Stimulated activated memory B cell treated with anti-CD40 and anti-IgM and Interleukin-4, amounts not matched to agents 10 μg/mL and 1 μg/mL and 100 μg/mL, for 72 hours (primary cell): ENCODE data around the gene ZBTB16.

Source experiments
- ATAC-seq: fragments of 150-1000 bp; cut with Tn5 transposase; 2 replicates; pipeline ENCODE4 v1.10.0; 2021
- H3K27ac Mint-ChIP-seq: one replicate; pipeline ENCODE4 v1.8.0; 2022; ENCODE audit warnings: mild to moderate bottlenecking, mixed read lengths
- H3K27me3 Mint-ChIP-seq: one replicate; pipeline ENCODE4 v1.8.0; 2022; ENCODE audit warnings: mixed read lengths
- H3K36me3 Mint-ChIP-seq: one replicate; pipeline ENCODE4 v1.8.0; 2022; ENCODE audit warnings: mixed read lengths
- H3K4me1 Mint-ChIP-seq: one replicate; pipeline ENCODE4 v1.8.0; 2022; ENCODE audit warnings: mixed read lengths
- H3K4me3 Mint-ChIP-seq: one replicate; pipeline ENCODE4 v1.8.0; 2022; ENCODE audit warnings: mild to moderate bottlenecking, moderate library complexity, mixed read lengths
- H3K9me3 Mint-ChIP-seq: one replicate; pipeline ENCODE4 v1.8.0; 2022; ENCODE audit warnings: mixed read lengths

Gene ZBTB16

DNA sequence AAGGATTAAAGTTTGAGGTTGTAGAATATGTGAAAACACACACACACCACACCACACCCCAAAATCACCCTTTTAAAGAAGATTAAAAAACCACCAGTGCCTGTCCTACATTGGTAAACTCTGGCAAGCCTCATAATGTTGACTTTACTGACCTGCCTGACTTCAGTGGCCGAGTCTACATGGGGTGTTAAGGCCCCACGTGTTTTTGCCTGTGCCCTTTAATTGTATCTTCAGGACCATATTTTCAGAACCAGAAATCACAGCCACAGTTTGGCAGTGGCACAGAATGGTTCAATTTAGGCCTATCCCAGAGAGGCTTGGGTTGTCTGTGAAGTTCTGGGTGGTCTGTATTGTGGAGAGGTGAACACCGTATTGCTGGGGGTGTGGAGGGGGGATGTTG lies 33.4 kb downstream of the ZBTB16 start:
- no peak for ATAC-seq
- H3K27ac Mint-ChIP-seq, result no peak overlapping the region
- H3K4me3 Mint-ChIP-seq, result no peak overlapping the region
- no peaks in the 10 kb centered on the region for H3K4me1 Mint-ChIP-seq
- no peaks in the 10 kb centered on the region for H3K36me3 Mint-ChIP-seq
- H3K27me3 Mint-ChIP-seq, result peaks cover 21% of the 10 kb centered on the region
- no peaks in the 10 kb centered on the region for H3K9me3 Mint-ChIP-seq

DNA sequence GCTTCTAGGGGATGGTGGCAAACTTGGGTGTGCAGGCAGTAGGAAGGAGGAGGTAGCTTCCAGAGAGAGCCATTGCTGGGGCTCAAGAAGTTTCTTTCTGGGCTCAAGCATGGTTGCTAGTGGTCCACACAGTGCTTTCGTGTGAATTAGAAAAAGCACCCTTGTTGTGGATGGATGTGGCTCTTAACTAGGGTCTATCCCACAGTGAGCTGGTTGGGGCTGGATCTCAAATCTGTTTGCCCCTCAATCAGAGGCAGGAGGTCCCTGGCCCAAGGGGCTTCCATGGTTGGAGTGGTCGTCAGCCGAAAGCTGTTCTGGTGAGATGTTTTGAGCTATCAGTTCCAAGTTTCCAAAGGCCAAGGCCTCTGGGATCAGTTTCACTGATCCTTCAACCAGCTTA lies 35.0 kb downstream of the ZBTB16 start:
- no peak for ATAC-seq
- H3K36me3 Mint-ChIP-seq, result no peaks in the 10 kb centered on the region

DNA sequence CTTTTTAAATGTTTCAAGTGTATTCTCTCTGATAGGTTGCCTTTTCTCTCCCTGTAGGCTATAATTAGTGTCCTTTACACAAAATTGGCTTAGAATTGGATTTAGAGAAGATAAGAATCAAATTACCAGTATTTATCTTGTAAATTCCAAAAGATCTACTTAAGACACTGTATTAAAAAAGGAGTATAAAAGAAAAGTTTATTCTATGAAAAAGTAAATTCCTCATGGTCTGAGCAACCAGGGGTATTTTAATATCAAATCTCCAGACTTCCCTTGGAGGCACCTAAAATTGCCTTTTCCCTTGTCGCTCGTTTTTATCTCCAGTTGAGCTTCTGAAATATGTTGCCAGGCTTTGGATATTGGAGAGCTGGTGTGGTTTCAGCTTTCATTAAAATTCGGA lies 36.4 kb downstream of the ZBTB16 start:
- Mint-ChIP-seq H3K4me1 (no peaks in the 10 kb centered on the region), H3K27ac (no peak overlapping the region), H3K4me3 (no peak overlapping the region), H3K27me3 (peaks cover 21% of the 10 kb centered on the region), H3K36me3 (no peaks in the 10 kb centered on the region), H3K9me3 (no peaks in the 10 kb centered on the region)
- ATAC-seq, result no peak

More for the DNA sequence above, 35.0 kb downstream of the ZBTB16 start:
- H3K9me3 Mint-ChIP-seq, result no peaks in the 10 kb centered on the region
- H3K27me3 Mint-ChIP-seq, result peaks cover 21% of the 10 kb centered on the region
- no peak overlapping the region for H3K4me3 Mint-ChIP-seq
- no peak overlapping the region for H3K27ac Mint-ChIP-seq
- no peaks in the 10 kb centered on the region for H3K4me1 Mint-ChIP-seq

DNA sequence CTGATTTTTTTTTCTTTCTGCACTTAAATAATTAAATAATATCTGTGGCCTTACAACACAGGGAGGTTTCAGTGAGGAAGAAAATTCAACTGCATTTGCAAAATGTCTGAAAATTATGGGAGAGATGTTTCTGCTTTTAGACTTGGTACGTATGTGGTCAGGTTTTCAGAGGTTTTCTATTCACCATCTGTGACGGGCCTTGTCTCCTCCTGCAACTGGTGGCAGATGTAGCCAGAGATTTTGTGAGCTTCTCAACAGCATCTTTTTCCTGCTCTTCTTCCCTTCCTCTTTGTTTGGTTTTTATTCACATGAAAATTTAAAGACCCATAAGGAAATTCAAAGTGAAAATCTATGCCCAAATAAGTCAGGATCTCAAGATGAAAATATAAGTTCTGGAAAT lies 38.3 kb downstream of the ZBTB16 start:
- Mint-ChIP-seq H3K9me3 (no peaks in the 10 kb centered on the region), H3K27me3 (peaks cover 5% of the 10 kb centered on the region), H3K27ac (no peak overlapping the region), H3K4me1 (no peaks in the 10 kb centered on the region), H3K4me3 (no peak overlapping the region), H3K36me3 (no peaks in the 10 kb centered on the region)
- no peak for ATAC-seq

DNA sequence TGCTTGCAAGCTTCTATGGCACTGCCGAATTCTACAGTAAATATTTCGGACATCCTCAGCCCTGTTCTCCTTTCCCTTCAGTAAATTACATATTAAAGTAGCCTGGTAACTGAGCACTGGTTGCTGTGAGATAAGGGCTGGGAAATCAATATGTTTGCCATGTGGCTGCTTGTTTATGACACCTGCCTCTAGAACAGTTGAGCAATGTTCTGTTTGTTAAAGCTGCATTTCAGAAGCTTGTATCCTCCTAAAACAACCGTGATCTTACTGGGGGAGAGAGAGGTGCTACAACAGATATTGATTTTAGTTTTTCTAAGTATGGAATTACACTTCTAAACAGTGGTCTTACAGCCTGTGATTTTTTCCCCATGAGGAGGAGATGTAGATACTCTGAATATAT lies 39.4 kb downstream of the ZBTB16 start:
- no peak for ATAC-seq
- no peaks in the 10 kb centered on the region for H3K27me3 Mint-ChIP-seq
- H3K9me3 Mint-ChIP-seq, result no peaks in the 10 kb centered on the region
- H3K4me3 Mint-ChIP-seq, result no peak overlapping the region
- H3K36me3 Mint-ChIP-seq, result no peaks in the 10 kb centered on the region
- H3K27ac Mint-ChIP-seq, result no peak overlapping the region
- H3K4me1 Mint-ChIP-seq, result no peaks in the 10 kb centered on the region

DNA sequence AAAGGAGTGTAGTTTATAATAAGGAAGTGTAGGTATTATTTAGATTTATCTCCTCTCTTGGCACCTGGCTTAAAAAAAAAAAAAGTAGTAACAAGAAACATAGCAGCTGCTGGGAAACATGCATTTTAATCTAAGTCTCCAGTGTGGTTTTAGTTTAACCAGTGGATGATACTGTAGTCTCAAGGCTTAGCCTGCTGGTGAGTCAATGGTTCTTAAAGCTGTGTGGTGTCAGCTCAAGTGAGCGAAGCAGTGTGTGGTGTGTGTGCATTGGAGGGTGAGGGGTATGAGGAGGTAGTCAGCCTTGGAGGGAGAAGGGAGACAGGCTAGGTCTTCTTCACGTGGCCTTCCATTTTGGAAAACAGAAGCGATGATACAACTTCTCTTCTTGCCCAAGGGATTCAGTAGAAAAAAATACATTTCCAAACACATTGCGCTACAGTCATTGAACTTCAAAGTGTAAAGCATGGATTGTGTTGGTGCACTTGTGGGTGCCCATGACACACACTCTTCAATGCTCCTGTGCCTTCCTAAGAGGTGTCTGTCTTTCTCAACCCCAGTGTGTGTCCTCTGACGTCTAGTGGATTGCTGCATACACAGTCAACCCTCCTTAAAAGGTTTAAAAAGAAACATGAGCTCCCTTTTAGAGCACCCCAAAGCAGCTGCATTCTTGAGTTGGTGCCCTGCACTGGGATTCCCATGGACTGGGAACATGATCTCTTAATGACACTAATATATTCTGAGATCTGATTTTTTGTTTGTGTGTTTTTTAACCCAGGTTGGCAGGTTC lies 40.1 kb downstream of the ZBTB16 start:
- Mint-ChIP-seq H3K36me3 (no peaks in the 10 kb centered on the region), H3K9me3 (no peaks in the 10 kb centered on the region), H3K27ac (no peak overlapping the region), H3K4me1 (no peaks in the 10 kb centered on the region), H3K27me3 (no peaks in the 10 kb centered on the region), H3K4me3 (no peak overlapping the region)
- no peak for ATAC-seq

DNA sequence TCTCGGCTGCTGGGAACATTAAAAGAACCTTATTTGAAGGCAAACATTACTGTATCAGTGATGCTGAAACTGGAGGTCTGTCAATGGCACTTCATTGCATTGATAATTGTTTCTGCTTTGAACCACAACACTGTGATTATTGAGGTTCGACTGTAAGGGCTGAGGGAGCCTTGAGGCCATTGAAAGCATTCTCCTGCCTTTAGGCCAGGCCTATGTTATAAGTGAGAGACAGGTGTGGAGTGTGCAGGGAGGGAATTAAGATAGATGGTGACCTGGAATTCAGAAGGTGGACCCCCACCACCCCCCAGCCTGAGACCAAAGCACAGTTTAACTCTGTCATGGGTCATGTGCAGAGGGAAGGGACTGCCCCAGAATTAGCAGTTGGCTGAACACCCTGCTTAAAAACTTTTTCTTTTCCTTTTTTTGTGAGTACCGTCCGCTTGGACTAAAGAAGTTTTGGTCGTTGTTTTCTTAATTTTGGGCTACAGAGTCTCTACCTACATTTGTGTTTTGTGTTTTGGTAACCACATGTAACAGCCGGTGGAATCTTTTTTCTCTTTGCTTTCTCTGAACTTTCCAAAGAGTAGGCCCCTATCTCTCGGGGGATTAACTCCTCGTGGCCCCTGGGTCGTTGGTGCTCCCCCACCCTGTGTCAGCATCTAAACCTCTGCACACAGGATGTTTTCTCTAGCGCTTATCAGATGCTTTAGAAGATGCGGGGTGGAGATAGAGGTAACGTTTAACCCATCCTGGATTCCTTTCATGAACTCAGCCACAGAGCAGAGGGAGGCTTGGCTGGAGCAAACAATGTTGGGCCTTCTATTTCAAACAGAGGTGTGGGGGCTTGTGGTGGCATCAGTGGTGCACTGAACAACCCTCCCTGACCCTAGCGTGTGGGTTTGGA lies 43.7 kb downstream of the ZBTB16 start:
- H3K4me1 Mint-ChIP-seq, result no peaks in the 10 kb centered on the region
- no peaks in the 10 kb centered on the region for H3K36me3 Mint-ChIP-seq
- H3K4me3 Mint-ChIP-seq, result no peak overlapping the region
- no peak overlapping the region for H3K27ac Mint-ChIP-seq
- ATAC-seq, result no peak
- no peaks in the 10 kb centered on the region for H3K9me3 Mint-ChIP-seq
- H3K27me3 Mint-ChIP-seq, result peaks cover 25% of the 10 kb centered on the region

DNA sequence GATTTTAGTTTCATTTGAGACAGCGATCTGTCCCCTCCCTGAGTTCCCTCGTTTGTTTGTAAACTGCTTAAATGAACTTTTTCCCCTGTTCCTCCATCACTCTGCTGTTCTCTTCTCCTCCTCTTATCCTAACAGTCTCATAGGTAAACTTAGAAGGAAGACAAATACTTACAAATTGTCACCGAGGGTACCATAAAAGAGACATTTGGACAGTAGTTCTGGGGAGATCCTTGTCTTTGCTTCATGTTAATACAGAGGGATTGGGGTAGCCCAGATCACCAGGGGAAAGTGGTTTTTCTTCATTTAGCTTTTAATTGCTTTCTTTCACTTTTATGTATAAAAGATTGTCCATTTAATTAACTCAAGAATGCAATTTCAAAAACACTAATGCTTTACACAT lies 46.1 kb downstream of the ZBTB16 start:
- H3K36me3 Mint-ChIP-seq, result no peaks in the 10 kb centered on the region
- H3K27ac Mint-ChIP-seq, result no peak overlapping the region
- no peak for ATAC-seq
- no peak overlapping the region for H3K4me3 Mint-ChIP-seq
- H3K27me3 Mint-ChIP-seq, result peaks cover 49% of the 10 kb centered on the region
- no peaks in the 10 kb centered on the region for H3K4me1 Mint-ChIP-seq
- no peaks in the 10 kb centered on the region for H3K9me3 Mint-ChIP-seq

DNA sequence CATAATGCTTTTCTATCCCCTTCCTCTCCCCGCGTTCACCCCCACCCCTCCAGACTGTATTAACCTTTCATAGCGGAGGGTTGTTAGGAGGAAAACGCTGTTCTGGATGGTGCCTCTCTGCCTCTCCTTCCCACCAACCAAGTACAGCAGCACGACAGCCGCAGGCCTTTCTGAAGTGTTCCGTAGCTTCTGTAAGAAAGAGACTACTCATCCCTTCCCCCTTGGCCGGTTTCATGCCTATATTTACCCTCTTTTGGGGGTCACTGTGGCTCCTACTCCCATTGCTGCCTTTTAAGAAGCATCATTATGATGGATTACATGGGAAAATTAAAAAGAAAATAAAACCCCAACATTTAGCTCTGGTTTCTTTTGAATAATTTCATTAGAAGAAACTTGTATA lies 46.5 kb downstream of the ZBTB16 start:
- ATAC-seq, result no peak
- H3K4me3 Mint-ChIP-seq, result no peak overlapping the region
- H3K27ac Mint-ChIP-seq, result no peak overlapping the region
- peaks cover 53% of the 10 kb centered on the region for H3K27me3 Mint-ChIP-seq
- H3K9me3 Mint-ChIP-seq, result no peaks in the 10 kb centered on the region
- no peaks in the 10 kb centered on the region for H3K36me3 Mint-ChIP-seq
- H3K4me1 Mint-ChIP-seq, result no peaks in the 10 kb centered on the region

DNA sequence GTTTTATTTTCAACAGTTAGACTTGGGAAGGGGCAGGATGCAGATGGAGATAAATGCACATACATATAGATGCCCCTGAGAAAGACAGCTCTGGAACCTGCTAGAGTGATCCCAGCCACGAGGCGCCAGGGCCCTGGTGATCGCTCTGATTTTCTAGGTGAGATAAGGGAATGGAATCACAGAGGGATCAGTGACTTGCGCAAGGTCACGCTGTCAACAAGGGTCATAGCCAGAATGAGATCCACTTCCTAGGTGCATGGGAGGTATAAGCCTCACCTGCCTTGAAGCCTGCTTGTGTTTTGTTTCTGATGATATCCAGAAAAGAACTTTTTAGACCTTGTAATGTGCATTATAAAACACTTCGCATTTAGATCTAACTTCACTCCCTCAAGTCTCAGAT lies 47.5 kb downstream of the ZBTB16 start:
- Mint-ChIP-seq H3K9me3 (no peaks in the 10 kb centered on the region), H3K4me3 (no peak overlapping the region), H3K4me1 (peaks cover 7% of the 10 kb centered on the region), H3K27me3 (peaks cover 63% of the 10 kb centered on the region), H3K27ac (no peak overlapping the region), H3K36me3 (no peaks in the 10 kb centered on the region)
- ATAC-seq, result no peak

DNA sequence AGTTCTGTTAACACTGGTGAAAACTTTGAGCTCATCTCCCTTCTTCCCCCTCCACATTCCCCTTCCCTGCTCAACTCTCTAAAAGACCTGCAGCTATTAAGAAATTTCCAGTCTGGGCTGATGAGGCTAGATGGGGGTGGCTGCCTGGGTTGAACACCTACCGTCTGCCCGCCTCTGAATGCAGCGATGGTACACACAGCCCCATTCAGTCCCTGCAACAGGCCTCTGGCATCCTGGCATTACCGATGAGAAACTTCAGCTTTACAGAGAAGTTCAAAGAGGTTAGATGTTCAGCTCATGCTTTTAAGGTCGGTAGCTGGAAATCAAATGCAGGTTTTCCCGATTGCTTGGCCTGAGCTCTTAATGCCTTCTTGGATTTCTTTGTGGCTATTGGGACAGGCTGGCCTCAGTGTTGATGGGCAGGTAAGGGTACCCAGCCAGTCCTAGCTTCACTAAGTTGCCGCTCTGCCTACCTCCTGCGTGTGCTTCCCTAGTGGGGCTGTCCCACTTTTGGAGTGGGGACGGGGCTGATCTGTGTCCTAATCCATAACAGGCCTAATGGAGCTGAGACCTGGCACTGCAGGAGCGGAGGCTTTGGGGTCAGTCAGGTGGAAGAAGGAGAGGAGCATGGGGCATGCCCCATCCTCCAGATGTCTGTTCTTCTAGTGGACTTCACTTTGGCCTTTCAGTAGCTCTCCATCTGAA lies 49.1 kb downstream of the ZBTB16 start:
- ATAC-seq, result peak; percentile 24

DNA sequence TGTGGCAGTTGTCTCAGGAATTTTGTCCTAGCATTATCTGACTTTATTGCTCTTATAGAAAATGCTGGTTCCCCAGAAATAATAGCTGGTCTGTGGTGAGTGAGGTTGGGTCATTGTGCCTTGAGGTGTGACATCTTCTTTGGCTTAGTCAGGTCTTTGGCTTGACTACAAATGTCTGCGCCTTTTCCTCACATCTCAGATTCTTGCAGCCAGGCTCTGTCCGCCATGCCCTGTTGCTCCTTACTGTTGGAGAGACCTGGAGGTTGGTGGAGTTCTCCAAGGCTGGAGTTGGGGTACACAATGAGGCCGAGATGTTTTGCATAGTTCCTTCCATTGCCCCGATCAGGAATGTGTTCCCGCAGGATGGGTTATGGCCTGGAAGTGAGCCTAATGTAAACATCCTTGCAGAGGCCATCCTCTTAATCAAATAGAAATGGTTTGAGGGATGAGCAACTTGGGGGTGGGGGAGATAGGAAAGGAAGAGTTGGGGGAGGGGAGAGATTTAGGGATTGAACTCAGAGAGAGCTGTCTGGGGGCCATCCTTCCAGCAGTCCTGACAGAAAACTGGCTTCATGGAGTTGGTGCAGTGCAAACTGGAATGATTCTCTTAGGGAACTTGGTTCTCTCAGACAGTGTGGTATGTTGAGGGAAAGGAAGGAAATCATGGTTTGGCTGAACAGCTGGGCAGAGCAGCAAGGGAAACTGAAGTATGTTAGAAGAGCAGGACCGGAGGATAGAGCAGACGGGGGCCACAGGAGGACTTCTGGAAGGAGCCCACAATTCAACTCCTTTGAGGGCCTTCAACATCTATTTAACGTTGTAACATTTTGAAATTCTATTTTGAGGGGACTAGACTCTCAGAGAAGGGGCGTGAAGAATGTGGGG lies 49.9 kb downstream of the ZBTB16 start:
- Mint-ChIP-seq H3K4me1 (peaks cover 7% of the 10 kb centered on the region), H3K4me3 (no peak overlapping the region), H3K9me3 (no peaks in the 10 kb centered on the region), H3K27me3 (peaks cover 87% of the 10 kb centered on the region), H3K36me3 (no peaks in the 10 kb centered on the region), H3K27ac (no peak overlapping the region)
- ATAC-seq, result no peak

More for the DNA sequence above, 49.1 kb downstream of the ZBTB16 start:
- no peaks in the 10 kb centered on the region for H3K36me3 Mint-ChIP-seq
- H3K27ac Mint-ChIP-seq, result no peak overlapping the region
- no peaks in the 10 kb centered on the region for H3K9me3 Mint-ChIP-seq
- H3K4me3 Mint-ChIP-seq, result no peak overlapping the region
- peaks cover 7% of the 10 kb centered on the region for H3K4me1 Mint-ChIP-seq
- peaks cover 79% of the 10 kb centered on the region for H3K27me3 Mint-ChIP-seq

DNA sequence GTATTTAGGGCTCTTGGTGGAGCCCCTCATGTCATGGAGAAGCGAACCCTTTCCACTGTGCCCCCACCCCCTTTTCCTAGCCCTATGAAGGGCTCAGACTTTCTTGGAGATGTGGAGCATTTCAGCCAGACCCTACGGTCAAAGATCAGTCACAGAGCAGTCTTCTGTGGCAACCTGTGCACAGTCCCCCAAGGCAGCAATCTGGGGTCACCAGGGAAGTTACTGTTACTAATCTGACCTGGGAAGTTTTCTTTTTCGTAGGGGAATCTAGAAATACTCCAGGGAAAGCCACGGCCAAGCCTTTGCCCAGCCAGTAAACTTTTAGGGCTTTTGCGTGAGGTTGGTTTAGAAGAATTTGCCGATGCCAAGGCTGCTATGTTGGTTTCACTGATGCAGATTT lies 50.6 kb downstream of the ZBTB16 start:
- ATAC-seq, result no peak
- Mint-ChIP-seq H3K9me3 (no peaks in the 10 kb centered on the region), H3K36me3 (no peaks in the 10 kb centered on the region), H3K27me3 (peaks cover 94% of the 10 kb centered on the region), H3K27ac (no peak overlapping the region), H3K4me3 (no peak overlapping the region), H3K4me1 (peaks cover 7% of the 10 kb centered on the region)

DNA sequence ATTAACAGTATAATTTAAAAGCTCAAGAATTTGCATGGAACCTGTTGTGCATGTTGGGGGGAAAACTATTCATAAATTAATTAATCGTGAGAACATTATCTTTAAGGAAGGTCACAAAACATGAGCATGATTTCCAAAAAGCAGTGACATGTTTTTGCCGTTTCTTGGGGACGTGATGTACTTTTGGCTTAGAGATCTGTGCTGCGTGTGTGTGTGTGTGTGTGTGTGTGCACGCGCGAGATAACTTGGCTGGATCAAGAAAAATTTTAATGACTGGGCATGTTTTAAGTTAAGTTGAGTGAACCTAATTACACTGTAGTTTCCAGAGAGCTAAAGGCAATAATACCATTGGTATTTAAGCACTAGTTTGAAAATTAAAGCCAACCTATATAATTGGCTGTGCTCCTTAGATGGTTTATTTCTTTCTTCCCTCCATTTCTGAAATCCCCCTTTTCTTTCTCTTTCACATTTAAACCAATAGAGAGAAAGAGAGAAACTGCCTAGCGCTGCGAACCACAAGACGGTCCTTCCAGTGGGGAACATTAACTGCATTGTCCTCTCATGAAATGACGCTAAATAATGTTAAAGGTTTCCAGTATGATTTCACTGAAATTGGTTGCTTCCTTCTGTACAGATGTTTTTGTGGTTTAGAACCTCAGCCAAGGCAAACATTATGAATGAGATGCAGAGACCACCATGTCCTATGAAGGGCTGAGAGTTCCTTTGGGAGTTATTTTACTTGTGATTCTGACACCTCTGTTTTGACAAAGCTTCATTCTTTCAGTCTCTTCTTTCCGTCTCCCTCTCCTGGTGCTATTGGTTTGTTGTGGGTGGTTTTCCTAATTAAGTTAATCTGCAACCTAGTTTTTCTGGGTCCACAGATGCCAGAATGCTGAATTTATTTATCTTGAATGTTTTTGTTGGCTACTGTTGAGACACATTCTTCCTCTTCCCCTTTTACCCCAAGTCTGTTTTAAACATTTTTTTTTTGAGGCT lies 51.7 kb downstream of the ZBTB16 start:
- H3K27me3 Mint-ChIP-seq, result peaks cover 95% of the 10 kb centered on the region

More for the DNA sequence above, 51.7 kb downstream of the ZBTB16 start:
- ATAC-seq, result no peak
- no peaks in the 10 kb centered on the region for H3K36me3 Mint-ChIP-seq
- no peaks in the 10 kb centered on the region for H3K9me3 Mint-ChIP-seq
- H3K27ac Mint-ChIP-seq, result no peak overlapping the region
- H3K4me3 Mint-ChIP-seq, result no peak overlapping the region
- H3K4me1 Mint-ChIP-seq, result peaks cover 7% of the 10 kb centered on the region
